Measurements from ENCODE around the gene RRBP1.
A peak's percentile ranks its signal among the peaks of the same experiment; 100 is the strongest.

Gene RRBP1

GRCh38 chr20:17682103-17682888, at the start of gene RRBP1:
Gene RRBP1, minus strand, starts transcription at chr20:17682242. Its CDS starts 21,735 bp downstream, at chr20:17660507.
- ATAC-seq (ENCODE audit: low read depth) (peak; percentile 88), DNase-seq (ENCODE audit: low spot score in 2 of 2) (peak; percentile 93 to 95)
- H3K4me1 Mint-ChIP-seq, result peaks cover 7% of the 10 kb centered on the region
- peaks cover 16% of the 10 kb centered on the region for H3K27me3 Mint-ChIP-seq
- peaks cover 6% of the 10 kb centered on the region for H3K9me3 Mint-ChIP-seq
- no peaks in the 10 kb centered on the region for H3K36me3 Mint-ChIP-seq
- peak within 1 kb of the TSS; percentile 79 for H3K27ac Mint-ChIP-seq
- peak within 1 kb of the TSS; percentile 90 for H3K4me3 Mint-ChIP-seq

- ATAC-seq (ENCODE audit: low read depth), result no peak
- no peak overlapping the region for H3K27ac Mint-ChIP-seq
- DNase-seq (ENCODE audit: low spot score in 2 of 2), result no peak
- no peaks in the 10 kb centered on the region for H3K4me1 Mint-ChIP-seq
- no peak overlapping the region for H3K4me3 Mint-ChIP-seq
- peaks cover 2% of the 10 kb centered on the region for H3K9me3 Mint-ChIP-seq
- no peaks in the 10 kb centered on the region for H3K36me3 Mint-ChIP-seq
- peaks cover 7% of the 10 kb centered on the region for H3K27me3 Mint-ChIP-seq
Observed at GRCh38 chr20:17731233-17731632, 49.2 kb upstream of the RRBP1 start.

- ATAC-seq (ENCODE audit: low read depth) (no peak), DNase-seq (ENCODE audit: low spot score in 2 of 2) (no peak)
- no peaks in the 10 kb centered on the region for H3K4me1 Mint-ChIP-seq
- no peak overlapping the region for H3K4me3 Mint-ChIP-seq
- no peaks in the 10 kb centered on the region for H3K36me3 Mint-ChIP-seq
- H3K27me3 Mint-ChIP-seq, result peaks cover 7% of the 10 kb centered on the region
- H3K9me3 Mint-ChIP-seq, result no peaks in the 10 kb centered on the region
- H3K27ac Mint-ChIP-seq, result no peak overlapping the region
Observed at GRCh38 chr20:17730071-17730470, 48.0 kb upstream of the RRBP1 start.

- Mint-ChIP-seq H3K27me3 (peaks cover 7% of the 10 kb centered on the region), H3K9me3 (no peaks in the 10 kb centered on the region), H3K36me3 (no peaks in the 10 kb centered on the region), H3K4me1 (no peaks in the 10 kb centered on the region), H3K27ac (no peak overlapping the region), H3K4me3 (no peak overlapping the region)
- DNase-seq (ENCODE audit: low spot score in 2 of 2), result no peak
- ATAC-seq (ENCODE audit: low read depth), result no peak
Observed at GRCh38 chr20:17728074-17728473, 46.0 kb upstream of the RRBP1 start.

GRCh38 chr20:17727351-17727750, 45.3 kb upstream of the RRBP1 start:
- no peak for DNase-seq (ENCODE audit: low spot score in 2 of 2)
- H3K27ac Mint-ChIP-seq, result no peak overlapping the region
- H3K36me3 Mint-ChIP-seq, result no peaks in the 10 kb centered on the region
- H3K27me3 Mint-ChIP-seq, result peaks cover 11% of the 10 kb centered on the region
- no peaks in the 10 kb centered on the region for H3K9me3 Mint-ChIP-seq
- ATAC-seq (ENCODE audit: low read depth), result no peak
- no peaks in the 10 kb centered on the region for H3K4me1 Mint-ChIP-seq
- no peak overlapping the region for H3K4me3 Mint-ChIP-seq

- no peak overlapping the region for H3K4me3 Mint-ChIP-seq
- peaks cover 11% of the 10 kb centered on the region for H3K27me3 Mint-ChIP-seq
- H3K36me3 Mint-ChIP-seq, result no peaks in the 10 kb centered on the region
- no peaks in the 10 kb centered on the region for H3K9me3 Mint-ChIP-seq
- no peak for DNase-seq (ENCODE audit: low spot score in 2 of 2)
- ATAC-seq (ENCODE audit: low read depth), result no peak
- no peak overlapping the region for H3K27ac Mint-ChIP-seq
- H3K4me1 Mint-ChIP-seq, result no peaks in the 10 kb centered on the region
Observed at GRCh38 chr20:17726902-17727301, 44.9 kb upstream of the RRBP1 start.

- H3K27me3 Mint-ChIP-seq, result peaks cover 6% of the 10 kb centered on the region
- no peak overlapping the region for H3K4me3 Mint-ChIP-seq
- H3K4me1 Mint-ChIP-seq, result no peaks in the 10 kb centered on the region
- no peak overlapping the region for H3K27ac Mint-ChIP-seq
- no peaks in the 10 kb centered on the region for H3K36me3 Mint-ChIP-seq
- no peak for ATAC-seq (ENCODE audit: low read depth)
- H3K9me3 Mint-ChIP-seq, result no peaks in the 10 kb centered on the region
- DNase-seq (ENCODE audit: low spot score in 2 of 2), result no peak
Observed at GRCh38 chr20:17725094-17725835, 43.2 kb upstream of the RRBP1 start.

GRCh38 chr20:17723301-17723691, 41.3 kb upstream of the RRBP1 start:
- Mint-ChIP-seq H3K4me3 (no peak overlapping the region), H3K9me3 (no peaks in the 10 kb centered on the region), H3K27ac (no peak overlapping the region), H3K27me3 (peaks cover 5% of the 10 kb centered on the region), H3K4me1 (no peaks in the 10 kb centered on the region), H3K36me3 (no peaks in the 10 kb centered on the region)
- DNase-seq (ENCODE audit: low spot score in 2 of 2), result no peak
- ATAC-seq (ENCODE audit: low read depth), result no peak

GRCh38 chr20:17722493-17723300, 40.7 kb upstream of the RRBP1 start:
- DNase-seq (ENCODE audit: low spot score in 2 of 2), result no peak
- Mint-ChIP-seq H3K4me3 (no peak overlapping the region), H3K27me3 (peaks cover 5% of the 10 kb centered on the region), H3K4me1 (no peaks in the 10 kb centered on the region), H3K27ac (no peak overlapping the region), H3K9me3 (no peaks in the 10 kb centered on the region), H3K36me3 (no peaks in the 10 kb centered on the region)
- no peak for ATAC-seq (ENCODE audit: low read depth)

- Mint-ChIP-seq H3K4me3 (no peak overlapping the region), H3K27me3 (peaks cover 5% of the 10 kb centered on the region), H3K36me3 (no peaks in the 10 kb centered on the region), H3K4me1 (no peaks in the 10 kb centered on the region), H3K9me3 (no peaks in the 10 kb centered on the region), H3K27ac (no peak overlapping the region)
- no peak for DNase-seq (ENCODE audit: low spot score in 2 of 2)
- no peak for ATAC-seq (ENCODE audit: low read depth)
Observed at GRCh38 chr20:17721802-17722486, 39.9 kb upstream of the RRBP1 start.

- Mint-ChIP-seq H3K4me1 (no peaks in the 10 kb centered on the region), H3K9me3 (no peaks in the 10 kb centered on the region), H3K27ac (no peak overlapping the region), H3K27me3 (peaks cover 5% of the 10 kb centered on the region), H3K4me3 (no peak overlapping the region), H3K36me3 (no peaks in the 10 kb centered on the region)
- DNase-seq (ENCODE audit: low spot score in 2 of 2) (no peak), ATAC-seq (ENCODE audit: low read depth) (no peak)
Observed at GRCh38 chr20:17720755-17721154, 38.7 kb upstream of the RRBP1 start.

- H3K4me1 Mint-ChIP-seq, result no peaks in the 10 kb centered on the region
- H3K27ac Mint-ChIP-seq, result no peak overlapping the region
- no peaks in the 10 kb centered on the region for H3K36me3 Mint-ChIP-seq
- DNase-seq (ENCODE audit: low spot score in 2 of 2) (no peak), ATAC-seq (ENCODE audit: low read depth) (no peak)
- peaks cover 10% of the 10 kb centered on the region for H3K27me3 Mint-ChIP-seq
- no peak overlapping the region for H3K4me3 Mint-ChIP-seq
- no peaks in the 10 kb centered on the region for H3K9me3 Mint-ChIP-seq
Observed at GRCh38 chr20:17716331-17716730, 34.3 kb upstream of the RRBP1 start.

- DNase-seq (ENCODE audit: low spot score in 2 of 2) (no peak), ATAC-seq (ENCODE audit: low read depth) (no peak)
- no peak overlapping the region for H3K4me3 Mint-ChIP-seq
- H3K4me1 Mint-ChIP-seq, result no peaks in the 10 kb centered on the region
- H3K27me3 Mint-ChIP-seq, result peaks cover 10% of the 10 kb centered on the region
- no peak overlapping the region for H3K27ac Mint-ChIP-seq
- no peaks in the 10 kb centered on the region for H3K9me3 Mint-ChIP-seq
- H3K36me3 Mint-ChIP-seq, result no peaks in the 10 kb centered on the region
Observed at GRCh38 chr20:17715075-17715474, 33.0 kb upstream of the RRBP1 start.
